ENCODE results near the gene MCTP1.

DNA sequence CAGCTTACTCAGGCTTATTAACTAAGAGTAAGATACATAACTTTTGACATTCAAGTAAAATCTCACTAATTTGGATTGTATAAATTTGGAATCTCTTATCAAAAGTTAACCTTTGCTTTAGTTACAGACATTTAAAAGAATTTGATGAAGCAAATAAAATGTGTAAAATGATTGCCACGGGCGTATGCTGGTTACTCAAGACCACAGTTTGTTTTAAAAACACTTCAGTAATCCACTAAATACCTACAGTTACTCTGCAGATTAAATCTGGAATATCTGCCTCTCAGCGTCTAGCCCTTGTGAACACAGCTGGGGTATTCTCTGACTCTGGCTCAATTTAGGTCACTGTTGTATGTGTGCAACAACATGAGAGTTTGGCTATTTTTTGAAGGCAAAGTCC, 143.8 kb downstream of the MCTP1 start:
- TF ChIP-seq, protein P1, sequence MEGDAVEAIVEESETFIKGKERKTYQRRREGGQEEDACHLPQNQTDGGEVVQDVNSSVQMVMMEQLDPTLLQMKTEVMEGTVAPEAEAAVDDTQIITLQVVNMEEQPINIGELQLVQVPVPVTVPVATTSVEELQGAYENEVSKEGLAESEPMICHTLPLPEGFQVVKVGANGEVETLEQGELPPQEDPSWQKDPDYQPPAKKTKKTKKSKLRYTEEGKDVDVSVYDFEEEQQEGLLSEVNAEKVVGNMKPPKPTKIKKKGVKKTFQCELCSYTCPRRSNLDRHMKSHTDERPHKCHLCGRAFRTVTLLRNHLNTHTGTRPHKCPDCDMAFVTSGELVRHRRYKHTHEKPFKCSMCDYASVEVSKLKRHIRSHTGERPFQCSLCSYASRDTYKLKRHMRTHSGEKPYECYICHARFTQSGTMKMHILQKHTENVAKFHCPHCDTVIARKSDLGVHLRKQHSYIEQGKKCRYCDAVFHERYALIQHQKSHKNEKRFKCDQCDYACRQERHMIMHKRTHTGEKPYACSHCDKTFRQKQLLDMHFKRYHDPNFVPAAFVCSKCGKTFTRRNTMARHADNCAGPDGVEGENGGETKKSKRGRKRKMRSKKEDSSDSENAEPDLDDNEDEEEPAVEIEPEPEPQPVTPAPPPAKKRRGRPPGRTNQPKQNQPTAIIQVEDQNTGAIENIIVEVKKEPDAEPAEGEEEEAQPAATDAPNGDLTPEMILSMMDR (IDR thresholded peaks at IDR 0.05; ENCODE audit: poor library complexity): no peak
- no peak for TF ChIP-seq EZH2 (IDR thresholded peaks at IDR 0.05; ENCODE audit: borderline replicate concordance)

Measured in hepatocyte (in vitro differentiated cells).